Measurements from ENCODE around the gene LRRC75A. TPM values are rescaled to one million over a fixed set of nuclear protein-coding genes. Genes with fewer than 3 reads are reported as not detected.

Gene LRRC75A
- total RNA-seq, 1 experiment from 2014 or later = 10.1 TPM

DNA sequence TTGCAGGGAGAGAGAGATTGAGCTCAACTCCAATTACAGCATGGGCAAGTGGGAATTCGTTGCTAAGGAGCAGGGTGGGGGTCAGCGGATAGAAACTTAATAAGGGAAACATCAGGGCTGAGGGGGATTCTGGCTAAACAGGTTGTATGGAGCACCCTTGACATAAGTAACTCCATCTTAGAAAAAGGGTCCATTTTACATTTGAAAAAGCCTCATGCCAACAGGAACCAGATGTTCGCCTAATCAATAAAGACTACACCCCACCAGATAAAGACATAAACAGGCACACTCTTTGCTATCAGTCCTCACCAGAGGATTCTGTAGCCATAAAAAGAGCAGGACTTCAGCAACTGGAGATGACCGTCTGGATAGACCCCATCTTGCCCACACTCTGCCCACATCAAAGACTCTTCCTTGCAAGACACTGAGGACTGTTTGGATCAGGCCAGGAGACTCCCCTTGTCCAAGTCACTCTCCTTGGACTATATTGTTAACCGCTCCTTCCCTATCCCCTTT is 1.6 kb upstream of the LRRC75A start:
- peaks cover 8% of the 10 kb centered on the region for H3K23me2 ChIP-seq (ENCODE audit: insufficient read length, low read depth, low read length, poor library complexity, severe bottlenecking)
- WGBS (ENCODE audit: extremely low coverage, insufficient read length, low lambda C conversion rate) = no CpG with 5 or more reads among the region's 5 CpGs
- H3K9ac ChIP-seq (ENCODE audit: extremely low read depth, insufficient read length, low read length) = no peak overlapping the region
- no peaks in the 10 kb centered on the region; a peak in 2 of 7 replicates for H3K36me3 Mint-ChIP-seq (ENCODE audit: insufficient read depth in 1 of 3, low read depth in 3 of 3)
- peaks cover 34% of the 10 kb centered on the region for H3K27me3 Mint-ChIP-seq (ENCODE audit: low read depth)
- no peak overlapping the region for H3K23ac ChIP-seq (ENCODE audit: insufficient read length, low read depth, low read length)
- no peaks in the 10 kb centered on the region for H3K79me1 ChIP-seq (ENCODE audit: insufficient read depth, low read depth, low read length, poor library complexity, severe bottlenecking)
- no peak overlapping the region for H3K14ac ChIP-seq (ENCODE audit: insufficient read depth, low read length)
- H3K9me3 ChIP-seq (ENCODE audit: control insufficient read depth, low read depth, low read length) = no peaks in the 10 kb centered on the region
- peaks cover 47 to 49% of the 10 kb centered on the region in 2 experiments for H3K4me1 Mint-ChIP-seq
- H3K27ac ChIP-seq (ENCODE audit: insufficient read length, low read depth, low read length) = no peak overlapping the region
- no peaks in the 10 kb centered on the region for H3K9me3 Mint-ChIP-seq
- H2BK120ac ChIP-seq (ENCODE audit: low read depth, low read length, poor library complexity, severe bottlenecking) = no peak overlapping the region
- H3K27me3 ChIP-seq (ENCODE audit: insufficient read depth, low read length) = no peaks in the 10 kb centered on the region
- no peak overlapping the region for H3K56ac ChIP-seq (ENCODE audit: insufficient read length, low read depth, low read length)
- H2BK5ac ChIP-seq (ENCODE audit: insufficient read length, low read length) = no peak overlapping the region
- H3K4me3 Mint-ChIP-seq = no peak overlapping the region; a peak in 1 of 5 replicates
- H3K4me2 ChIP-seq (ENCODE audit: insufficient read depth, insufficient read length, low read length) = no peak overlapping the region
- no peak overlapping the region for H3K18ac ChIP-seq (ENCODE audit: insufficient read length, low read depth, low read length)
- H2AK5ac ChIP-seq (ENCODE audit: insufficient read length, low read length) = no peak overlapping the region
- DNase-seq = no peak
- no peak overlapping the region for H4K5ac ChIP-seq (ENCODE audit: insufficient read length, low read depth, low read length)
- TF ChIP-seq, protein P1, sequence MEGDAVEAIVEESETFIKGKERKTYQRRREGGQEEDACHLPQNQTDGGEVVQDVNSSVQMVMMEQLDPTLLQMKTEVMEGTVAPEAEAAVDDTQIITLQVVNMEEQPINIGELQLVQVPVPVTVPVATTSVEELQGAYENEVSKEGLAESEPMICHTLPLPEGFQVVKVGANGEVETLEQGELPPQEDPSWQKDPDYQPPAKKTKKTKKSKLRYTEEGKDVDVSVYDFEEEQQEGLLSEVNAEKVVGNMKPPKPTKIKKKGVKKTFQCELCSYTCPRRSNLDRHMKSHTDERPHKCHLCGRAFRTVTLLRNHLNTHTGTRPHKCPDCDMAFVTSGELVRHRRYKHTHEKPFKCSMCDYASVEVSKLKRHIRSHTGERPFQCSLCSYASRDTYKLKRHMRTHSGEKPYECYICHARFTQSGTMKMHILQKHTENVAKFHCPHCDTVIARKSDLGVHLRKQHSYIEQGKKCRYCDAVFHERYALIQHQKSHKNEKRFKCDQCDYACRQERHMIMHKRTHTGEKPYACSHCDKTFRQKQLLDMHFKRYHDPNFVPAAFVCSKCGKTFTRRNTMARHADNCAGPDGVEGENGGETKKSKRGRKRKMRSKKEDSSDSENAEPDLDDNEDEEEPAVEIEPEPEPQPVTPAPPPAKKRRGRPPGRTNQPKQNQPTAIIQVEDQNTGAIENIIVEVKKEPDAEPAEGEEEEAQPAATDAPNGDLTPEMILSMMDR (conservative IDR thresholded peaks at IDR 0.05) = no peak
- H3K4me1 ChIP-seq (ENCODE audit: insufficient read depth, low read length) = peaks cover 5% of the 10 kb centered on the region; the same call in 1 of the 2 replicates
- H4K91ac ChIP-seq (ENCODE audit: insufficient read length, low read depth, low read length) = no peak overlapping the region
- no peak overlapping the region for H4K8ac ChIP-seq (replicated peaks; ENCODE audit: insufficient read length, low read depth, low read length)
- no peak overlapping the region for H2BK12ac ChIP-seq (ENCODE audit: insufficient read length, low read depth, low read length)
- H2BK15ac ChIP-seq (ENCODE audit: low read depth, low read length) = no peak overlapping the region
- H2BK20ac ChIP-seq (ENCODE audit: low read depth, low read length, poor library complexity, severe bottlenecking) = no peak overlapping the region
- H4K20me1 ChIP-seq (ENCODE audit: control insufficient read depth, insufficient read depth, insufficient read length) = no peaks in the 10 kb centered on the region
- H3K79me2 ChIP-seq (ENCODE audit: insufficient read depth, low read length) = no peaks in the 10 kb centered on the region; the same call in 1 of the 2 replicates
- no peak overlapping the region for H3K4ac ChIP-seq (ENCODE audit: low read depth, low read length)
- no peak overlapping the region for H3K27ac Mint-ChIP-seq
- no peak overlapping the region for H2AFZ ChIP-seq (ENCODE audit: low read length)
- H3T11ph ChIP-seq (ENCODE audit: low read length) = no peak overlapping the region
